ENCODE results near the gene FOXD4L1.
"Not testable (repeated sequence)": the region's sequence is repeated elsewhere in the genome, so short reads cannot be mapped to it uniquely, and the experiment has no call there.

FOXD4L1 gene

GRCh38 chr2:113527350-113528045, 29.0 kb downstream of the FOXD4L1 start:
- DNase-seq, result not testable (repeated sequence)

- not testable (repeated sequence) for DNase-seq
Observed at GRCh38 chr2:113528126-113528525, 29.7 kb downstream of the FOXD4L1 start.

- not testable (repeated sequence) for DNase-seq
Observed at GRCh38 chr2:113528904-113529303, 30.4 kb downstream of the FOXD4L1 start.

GRCh38 chr2:113532991-113533390, 34.5 kb downstream of the FOXD4L1 start:
- DNase-seq, result not testable (repeated sequence)

- DNase-seq, result not testable (repeated sequence)
Observed at GRCh38 chr2:113536573-113536972, 38.1 kb downstream of the FOXD4L1 start.

GRCh38 chr2:113540834-113541203, 42.4 kb downstream of the FOXD4L1 start:
- DNase-seq, result not testable (repeated sequence)

GRCh38 chr2:113541204-113541975, 42.9 kb downstream of the FOXD4L1 start:
- DNase-seq, result peak; percentile 19

- DNase-seq, result not testable (repeated sequence)
Observed at GRCh38 chr2:113541976-113542485, 43.6 kb downstream of the FOXD4L1 start.

GRCh38 chr2:113542529-113542928, 44.1 kb downstream of the FOXD4L1 start:
- not testable (repeated sequence) for DNase-seq
